ENCODE data around the gene PCLAF. TPM values are rescaled to one million over a fixed set of nuclear protein-coding genes. Genes with fewer than 3 reads are reported as not detected.
"Not testable (repeated sequence)": the region's sequence is repeated elsewhere in the genome, so short reads cannot be mapped to it uniquely, and the experiment has no call there.

PCLAF gene
- total RNA-seq, result 100 to 1,000 TPM; 114 to 121 TPM

GRCh38 chr15:64381000-64381751 lies at the start of gene PCLAF:
TSS of gene PCLAF (minus strand) at chr15:64381441. CDS start at chr15:64381371, 70 bp downstream.
- no peaks in the 10 kb centered on the region for H3K9me3 Mint-ChIP-seq
- peaks cover 12% of the 10 kb centered on the region for H3K36me3 Mint-ChIP-seq (ENCODE audit: low read depth)
- peak within 1 kb of the TSS; percentile 83 for H3K4me3 Mint-ChIP-seq
- H3K4me1 Mint-ChIP-seq, result peaks cover 38% of the 10 kb centered on the region
- H3K27ac Mint-ChIP-seq, result peak within 1 kb of the TSS; percentile 89
- peak; percentile 98 for DNase-seq
- ChIA-PET CTCF (no interaction called here), POLR2A (no interaction called here)
- H3K27me3 Mint-ChIP-seq, result no peaks in the 10 kb centered on the region

- peak overlapping the region; percentile 43 for H3K4me3 Mint-ChIP-seq
- peak; percentile 74 for DNase-seq
- no peaks in the 10 kb centered on the region for H3K9me3 Mint-ChIP-seq
- H3K36me3 Mint-ChIP-seq (ENCODE audit: low read depth), result peaks cover 31% of the 10 kb centered on the region
- CTCF ChIA-PET, result interaction anchor here (0.6 to 1.2 kb wide), 3 partner anchors 8 to 50 kb away, joined by 3 to 5 read pairs (median 4); no protein-coding TSS in a partner anchor
- no peaks in the 10 kb centered on the region for H3K27me3 Mint-ChIP-seq
- peaks cover 49% of the 10 kb centered on the region for H3K4me1 Mint-ChIP-seq
- POLR2A ChIA-PET, result interaction anchor here (0.7 kb wide), 1 partner anchor 180 kb away, joined by 3 read pairs; no protein-coding TSS in a partner anchor
- peak overlapping the region; percentile 92 for H3K27ac Mint-ChIP-seq
These were observed 48.9 kb upstream of the PCLAF start for GRCh38 chr15:64430000-64430735.

- POLR2A ChIA-PET, result no interaction called here
- no peak for DNase-seq
- Mint-ChIP-seq H3K9me3 (no peaks in the 10 kb centered on the region), H3K36me3 (ENCODE audit: low read depth) (peaks cover 35% of the 10 kb centered on the region), H3K27me3 (no peaks in the 10 kb centered on the region), H3K4me3 (no peak overlapping the region), H3K27ac (peak overlapping the region; percentile 92), H3K4me1 (peaks cover 50% of the 10 kb centered on the region)
- CTCF ChIA-PET, result no interaction called here
These were observed 48.2 kb upstream of the PCLAF start for GRCh38 chr15:64429448-64429847.

- H3K4me3 Mint-ChIP-seq, result no peak overlapping the region
- ChIA-PET CTCF (no interaction called here), POLR2A (no interaction called here)
- H3K4me1 Mint-ChIP-seq, result peaks cover 47% of the 10 kb centered on the region
- no peaks in the 10 kb centered on the region for H3K9me3 Mint-ChIP-seq
- DNase-seq, result no peak
- H3K27me3 Mint-ChIP-seq, result no peaks in the 10 kb centered on the region
- H3K36me3 Mint-ChIP-seq (ENCODE audit: low read depth), result peaks cover 45% of the 10 kb centered on the region
- peak overlapping the region; percentile 76 for H3K27ac Mint-ChIP-seq
These were observed 45.7 kb upstream of the PCLAF start for GRCh38 chr15:64426845-64427465.

- peaks cover 36% of the 10 kb centered on the region for H3K4me1 Mint-ChIP-seq
- CTCF ChIA-PET, result interaction anchor here (0.6 to 1.2 kb wide), 5 partner anchors 10 to 228 kb away, joined by 3 read pairs; no protein-coding TSS in a partner anchor
- H3K27me3 Mint-ChIP-seq, result no peaks in the 10 kb centered on the region
- H3K9me3 Mint-ChIP-seq, result no peaks in the 10 kb centered on the region
- no peak overlapping the region for H3K27ac Mint-ChIP-seq
- POLR2A ChIA-PET, result no interaction called here
- H3K36me3 Mint-ChIP-seq (ENCODE audit: low read depth), result peaks cover 43% of the 10 kb centered on the region
- no peak overlapping the region for H3K4me3 Mint-ChIP-seq
- no peak for DNase-seq
These were observed 44.0 kb upstream of the PCLAF start for GRCh38 chr15:64425221-64425620.

- POLR2A ChIA-PET, result no interaction called here
- H3K9me3 Mint-ChIP-seq, result no peaks in the 10 kb centered on the region
These were observed 42.7 kb upstream of the PCLAF start for GRCh38 chr15:64423970-64424369.

GRCh38 chr15:64422697-64423096 lies 41.5 kb upstream of the PCLAF start:
- no peak overlapping the region for H3K27ac Mint-ChIP-seq
- peaks cover 45% of the 10 kb centered on the region for H3K36me3 Mint-ChIP-seq (ENCODE audit: low read depth)
- ChIA-PET POLR2A (no interaction called here), CTCF (interaction anchor here (1.3 kb wide), 1 partner anchor 8 kb away, joined by 5 read pairs; no protein-coding TSS in a partner anchor)
- no peaks in the 10 kb centered on the region for H3K9me3 Mint-ChIP-seq
- peaks cover 17% of the 10 kb centered on the region for H3K4me1 Mint-ChIP-seq
- H3K4me3 Mint-ChIP-seq, result no peak overlapping the region
- H3K27me3 Mint-ChIP-seq, result no peaks in the 10 kb centered on the region
- no peak for DNase-seq

More at GRCh38 chr15:64423970-64424369, 42.7 kb upstream of the PCLAF start:
- H3K27ac Mint-ChIP-seq, result no peak overlapping the region
- H3K4me3 Mint-ChIP-seq, result no peak overlapping the region
- H3K36me3 Mint-ChIP-seq (ENCODE audit: low read depth), result peaks cover 44% of the 10 kb centered on the region
- H3K27me3 Mint-ChIP-seq, result no peaks in the 10 kb centered on the region
- no peak for DNase-seq
- CTCF ChIA-PET, result no interaction called here
- H3K4me1 Mint-ChIP-seq, result peaks cover 26% of the 10 kb centered on the region

- Mint-ChIP-seq H3K4me1 (no peaks in the 10 kb centered on the region), H3K27me3 (no peaks in the 10 kb centered on the region), H3K36me3 (ENCODE audit: low read depth) (peaks cover 53% of the 10 kb centered on the region), H3K9me3 (no peaks in the 10 kb centered on the region), H3K27ac (no peak overlapping the region), H3K4me3 (no peak overlapping the region)
- POLR2A ChIA-PET, result no interaction called here
- CTCF ChIA-PET, result interaction anchor here (0.6 kb wide), 1 partner anchor 594 kb away, joined by 3 read pairs; no protein-coding TSS in a partner anchor
- no peak for DNase-seq
These were observed 31.0 kb upstream of the PCLAF start for GRCh38 chr15:64412216-64412615.

- Mint-ChIP-seq H3K36me3 (ENCODE audit: low read depth) (peaks cover 34% of the 10 kb centered on the region), H3K4me1 (peaks cover under 1% of the 10 kb centered on the region), H3K4me3 (no peak overlapping the region), H3K27me3 (no peaks in the 10 kb centered on the region), H3K27ac (peak overlapping the region; percentile 66), H3K9me3 (no peaks in the 10 kb centered on the region)
- DNase-seq, result no peak
- CTCF ChIA-PET, result no interaction called here
- POLR2A ChIA-PET, result no interaction called here
These were observed 19.3 kb upstream of the PCLAF start for GRCh38 chr15:64400583-64400982.

GRCh38 chr15:64398575-64398974 lies 17.3 kb upstream of the PCLAF start:
- Mint-ChIP-seq H3K27me3 (no peaks in the 10 kb centered on the region), H3K4me1 (peaks cover 10% of the 10 kb centered on the region), H3K36me3 (ENCODE audit: low read depth) (peaks cover 44% of the 10 kb centered on the region), H3K27ac (no peak overlapping the region), H3K9me3 (no peaks in the 10 kb centered on the region), H3K4me3 (no peak overlapping the region)
- ChIA-PET POLR2A (interaction anchor here (0.6 kb wide), 1 partner anchor 573 kb away, joined by 6 read pairs; no protein-coding TSS in a partner anchor), CTCF (interaction anchor here (0.6 to 1.6 kb wide), 5 partner anchors 11 to 1369 kb away, joined by 3 to 8 read pairs (median 3); partner anchors contain the start of gene TRIP4)
- DNase-seq, result no peak

GRCh38 chr15:64396789-64397188 lies 15.5 kb upstream of the PCLAF start:
- ChIA-PET CTCF (no interaction called here), POLR2A (no interaction called here)
- no peaks in the 10 kb centered on the region for H3K27me3 Mint-ChIP-seq
- no peak overlapping the region for H3K4me3 Mint-ChIP-seq
- peaks cover 45% of the 10 kb centered on the region for H3K36me3 Mint-ChIP-seq (ENCODE audit: low read depth)
- H3K4me1 Mint-ChIP-seq, result peaks cover 12% of the 10 kb centered on the region
- no peaks in the 10 kb centered on the region for H3K9me3 Mint-ChIP-seq
- no peak for DNase-seq
- no peak overlapping the region for H3K27ac Mint-ChIP-seq

- H3K4me1 Mint-ChIP-seq, result peaks cover 27% of the 10 kb centered on the region
- not testable (repeated sequence) for H3K9me3 Mint-ChIP-seq
These were observed 11.2 kb upstream of the PCLAF start for GRCh38 chr15:64392471-64392870.

GRCh38 chr15:64389036-64389435 lies 7.8 kb upstream of the PCLAF start:
- Mint-ChIP-seq H3K4me1 (peaks cover 22% of the 10 kb centered on the region), H3K27ac (peak overlapping the region; percentile 42), H3K27me3 (no peaks in the 10 kb centered on the region), H3K9me3 (no peaks in the 10 kb centered on the region), H3K4me3 (peak overlapping the region; percentile 89), H3K36me3 (ENCODE audit: low read depth) (peaks cover 8% of the 10 kb centered on the region)
- ChIA-PET CTCF (no interaction called here), POLR2A (no interaction called here)
- DNase-seq, result no peak

More at GRCh38 chr15:64392471-64392870, 11.2 kb upstream of the PCLAF start:
- peaks cover 29% of the 10 kb centered on the region for H3K36me3 Mint-ChIP-seq (ENCODE audit: low read depth)
- H3K27ac Mint-ChIP-seq, POLR2A ChIA-PET, CTCF ChIA-PET, DNase-seq, H3K4me3 Mint-ChIP-seq, H3K27me3 Mint-ChIP-seq: not testable (repeated sequence)
